ENCODE results near the gene FAM83F. TPM values are rescaled to one million over a fixed set of nuclear protein-coding genes. Genes with fewer than 3 reads are reported as not detected.

FAM83F gene
- total and polyA plus RNA-seq, 4 donors: 0.39 to 1.5 (median 1.2) TPM

GRCh38 chr22:40019100-40019499 lies 24.3 kb downstream of the FAM83F start:
- H3K9me3 ChIP-seq (ENCODE audit: control insufficient read depth in 4 of 4, low read length in 3 of 4): no peaks in the 10 kb centered on the region
- WGBS: 90% methylated on average over 9 of the region's 9 CpGs
- H3K36me3 ChIP-seq (ENCODE audit: control insufficient read depth in 4 of 4, insufficient read depth in 3 of 4, low read depth in 1 of 4, low read length in 3 of 4): no peaks in the 10 kb centered on the region
- H3K27me3 ChIP-seq (ENCODE audit: control insufficient read depth in 4 of 4, insufficient read depth in 4 of 4, low read length in 3 of 4): no peaks in the 10 kb centered on the region
- H3K27ac ChIP-seq (ENCODE audit: low read depth in 1 of 2, low read length in 2 of 2): no peak overlapping the region
- H3K9ac ChIP-seq (ENCODE audit: low read depth in 1 of 2, low read length in 2 of 2): no peak overlapping the region
- TF ChIP-seq, protein P1, sequence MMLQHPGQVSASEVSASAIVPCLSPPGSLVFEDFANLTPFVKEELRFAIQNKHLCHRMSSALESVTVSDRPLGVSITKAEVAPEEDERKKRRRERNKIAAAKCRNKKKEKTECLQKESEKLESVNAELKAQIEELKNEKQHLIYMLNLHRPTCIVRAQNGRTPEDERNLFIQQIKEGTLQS (IDR thresholded peaks at IDR 0.05): no peak
- no peak for TF ChIP-seq HNF4G (IDR thresholded peaks at IDR 0.05)
- TF ChIP-seq, protein P2, sequence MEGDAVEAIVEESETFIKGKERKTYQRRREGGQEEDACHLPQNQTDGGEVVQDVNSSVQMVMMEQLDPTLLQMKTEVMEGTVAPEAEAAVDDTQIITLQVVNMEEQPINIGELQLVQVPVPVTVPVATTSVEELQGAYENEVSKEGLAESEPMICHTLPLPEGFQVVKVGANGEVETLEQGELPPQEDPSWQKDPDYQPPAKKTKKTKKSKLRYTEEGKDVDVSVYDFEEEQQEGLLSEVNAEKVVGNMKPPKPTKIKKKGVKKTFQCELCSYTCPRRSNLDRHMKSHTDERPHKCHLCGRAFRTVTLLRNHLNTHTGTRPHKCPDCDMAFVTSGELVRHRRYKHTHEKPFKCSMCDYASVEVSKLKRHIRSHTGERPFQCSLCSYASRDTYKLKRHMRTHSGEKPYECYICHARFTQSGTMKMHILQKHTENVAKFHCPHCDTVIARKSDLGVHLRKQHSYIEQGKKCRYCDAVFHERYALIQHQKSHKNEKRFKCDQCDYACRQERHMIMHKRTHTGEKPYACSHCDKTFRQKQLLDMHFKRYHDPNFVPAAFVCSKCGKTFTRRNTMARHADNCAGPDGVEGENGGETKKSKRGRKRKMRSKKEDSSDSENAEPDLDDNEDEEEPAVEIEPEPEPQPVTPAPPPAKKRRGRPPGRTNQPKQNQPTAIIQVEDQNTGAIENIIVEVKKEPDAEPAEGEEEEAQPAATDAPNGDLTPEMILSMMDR (IDR thresholded peaks at IDR 0.05; ENCODE audit: low read depth, low read length, missing input control): no peak
- TF ChIP-seq YY1 (IDR thresholded peaks at IDR 0.05): no peak
- TF ChIP-seq, protein P3, sequence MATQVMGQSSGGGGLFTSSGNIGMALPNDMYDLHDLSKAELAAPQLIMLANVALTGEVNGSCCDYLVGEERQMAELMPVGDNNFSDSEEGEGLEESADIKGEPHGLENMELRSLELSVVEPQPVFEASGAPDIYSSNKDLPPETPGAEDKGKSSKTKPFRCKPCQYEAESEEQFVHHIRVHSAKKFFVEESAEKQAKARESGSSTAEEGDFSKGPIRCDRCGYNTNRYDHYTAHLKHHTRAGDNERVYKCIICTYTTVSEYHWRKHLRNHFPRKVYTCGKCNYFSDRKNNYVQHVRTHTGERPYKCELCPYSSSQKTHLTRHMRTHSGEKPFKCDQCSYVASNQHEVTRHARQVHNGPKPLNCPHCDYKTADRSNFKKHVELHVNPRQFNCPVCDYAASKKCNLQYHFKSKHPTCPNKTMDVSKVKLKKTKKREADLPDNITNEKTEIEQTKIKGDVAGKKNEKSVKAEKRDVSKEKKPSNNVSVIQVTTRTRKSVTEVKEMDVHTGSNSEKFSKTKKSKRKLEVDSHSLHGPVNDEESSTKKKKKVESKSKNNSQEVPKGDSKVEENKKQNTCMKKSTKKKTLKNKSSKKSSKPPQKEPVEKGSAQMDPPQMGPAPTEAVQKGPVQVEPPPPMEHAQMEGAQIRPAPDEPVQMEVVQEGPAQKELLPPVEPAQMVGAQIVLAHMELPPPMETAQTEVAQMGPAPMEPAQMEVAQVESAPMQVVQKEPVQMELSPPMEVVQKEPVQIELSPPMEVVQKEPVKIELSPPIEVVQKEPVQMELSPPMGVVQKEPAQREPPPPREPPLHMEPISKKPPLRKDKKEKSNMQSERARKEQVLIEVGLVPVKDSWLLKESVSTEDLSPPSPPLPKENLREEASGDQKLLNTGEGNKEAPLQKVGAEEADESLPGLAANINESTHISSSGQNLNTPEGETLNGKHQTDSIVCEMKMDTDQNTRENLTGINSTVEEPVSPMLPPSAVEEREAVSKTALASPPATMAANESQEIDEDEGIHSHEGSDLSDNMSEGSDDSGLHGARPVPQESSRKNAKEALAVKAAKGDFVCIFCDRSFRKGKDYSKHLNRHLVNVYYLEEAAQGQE (IDR thresholded peaks at IDR 0.05): no peak
- no peak for TF ChIP-seq EGR1 (IDR thresholded peaks at IDR 0.05; ENCODE audit: low read depth in 2 of 2)
- no peak for TF ChIP-seq HNF4A (conservative IDR thresholded peaks at IDR 0.05)
- TF ChIP-seq SP1 (IDR thresholded peaks at IDR 0.05): no peak
- H3K4me3 ChIP-seq (ENCODE audit: low read depth in 1 of 3, low read length in 3 of 3): no peak overlapping the region
- peaks cover 0 to 4% (median 0%) of the 10 kb centered on the region in 4 donors for H3K4me1 ChIP-seq (ENCODE audit: control insufficient read depth in 4 of 4, insufficient read depth in 4 of 4, low read length in 3 of 4)
- DNase-seq (ENCODE audit: low spot score): no peak

DNA sequence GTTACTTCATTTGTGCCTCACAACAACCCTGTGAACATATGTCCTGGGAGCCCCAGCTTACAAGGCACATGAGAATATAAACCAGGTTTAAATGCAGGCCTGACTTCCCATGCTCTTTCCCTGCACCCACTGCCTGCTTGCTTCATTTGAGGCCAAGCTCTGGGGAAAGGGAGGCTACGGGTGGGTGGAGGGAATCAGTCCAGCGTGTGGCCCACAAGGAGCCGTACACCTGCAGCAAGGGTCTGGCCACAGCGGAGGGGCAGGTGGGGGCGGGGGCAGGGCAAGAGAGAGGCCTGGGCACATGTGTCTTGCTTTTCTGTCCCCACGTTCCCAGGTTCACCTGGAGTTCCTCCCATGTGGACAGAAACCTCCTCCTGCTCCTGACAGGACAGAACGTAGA lies 26.2 kb downstream of the FAM83F start:
- no peak overlapping the region for H3K27ac ChIP-seq (ENCODE audit: low read depth in 1 of 2, low read length in 2 of 2)
- DNase-seq (ENCODE audit: low spot score): no peak
- WGBS: 91% methylated on average over 7 of the region's 7 CpGs
- TF ChIP-seq JUND (IDR thresholded peaks at IDR 0.05) (no peak), SP1 (IDR thresholded peaks at IDR 0.05) (no peak)
- H3K27me3 ChIP-seq (ENCODE audit: control insufficient read depth in 4 of 4, insufficient read depth in 4 of 4, low read length in 3 of 4): no peaks in the 10 kb centered on the region
- no peaks in the 10 kb centered on the region for H3K9me3 ChIP-seq (ENCODE audit: control insufficient read depth in 4 of 4, low read length in 3 of 4)
- H3K4me1 ChIP-seq (ENCODE audit: control insufficient read depth in 4 of 4, insufficient read depth in 4 of 4, low read length in 3 of 4): no peaks in the 10 kb centered on the region
- no peak overlapping the region for H3K9ac ChIP-seq (ENCODE audit: low read depth in 1 of 2, low read length in 2 of 2)
- H3K36me3 ChIP-seq (ENCODE audit: control insufficient read depth in 4 of 4, insufficient read depth in 3 of 4, low read depth in 1 of 4, low read length in 3 of 4): no peaks in the 10 kb centered on the region
- H3K4me3 ChIP-seq (ENCODE audit: low read depth in 1 of 3, low read length in 3 of 3): no peak overlapping the region

DNA sequence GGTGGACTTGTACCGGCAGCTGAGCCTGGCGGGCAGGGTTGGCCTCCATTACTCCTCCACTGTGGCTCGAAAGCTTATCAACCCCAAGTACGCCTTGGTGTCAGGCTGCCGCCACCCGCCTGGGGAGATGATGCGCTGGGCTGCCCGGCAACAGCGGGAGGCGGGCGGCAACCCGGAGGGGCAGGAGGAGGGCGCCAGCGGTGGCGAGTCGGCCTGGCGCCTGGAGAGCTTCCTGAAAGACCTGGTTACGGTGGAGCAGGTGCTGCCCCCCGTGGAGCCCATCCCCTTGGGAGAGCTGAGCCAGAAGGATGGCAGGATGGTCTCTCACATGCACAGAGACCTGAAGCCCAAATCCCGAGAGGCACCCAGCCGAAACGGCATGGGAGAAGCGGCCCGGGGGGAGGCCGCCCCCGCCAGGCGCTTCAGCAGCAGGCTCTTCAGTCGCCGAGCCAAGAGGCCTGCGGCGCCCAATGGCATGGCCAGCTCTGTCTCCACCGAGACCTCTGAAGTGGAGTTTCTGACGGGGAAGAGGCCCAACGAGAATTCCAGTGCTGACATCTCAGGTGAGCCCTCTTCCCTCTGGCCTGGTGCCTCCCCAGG lies 26.7 kb downstream of the FAM83F start:
- H3K27ac ChIP-seq (ENCODE audit: low read depth in 1 of 2, low read length in 2 of 2): no peak overlapping the region
- no peaks in the 10 kb centered on the region for H3K4me1 ChIP-seq (ENCODE audit: control insufficient read depth in 4 of 4, insufficient read depth in 4 of 4, low read length in 3 of 4)
- H3K9ac ChIP-seq (ENCODE audit: low read depth in 1 of 2, low read length in 2 of 2): no peak overlapping the region
- no peak for DNase-seq (ENCODE audit: low spot score)
- no peaks in the 10 kb centered on the region for H3K27me3 ChIP-seq (ENCODE audit: control insufficient read depth in 4 of 4, insufficient read depth in 4 of 4, low read length in 3 of 4)
- no peaks in the 10 kb centered on the region for H3K9me3 ChIP-seq (ENCODE audit: control insufficient read depth in 4 of 4, low read length in 3 of 4)
- WGBS: 93% methylated on average over 34 of the region's 34 CpGs
- H3K4me3 ChIP-seq (ENCODE audit: low read depth in 1 of 3, low read length in 3 of 3): no peak overlapping the region
- no peaks in the 10 kb centered on the region for H3K36me3 ChIP-seq (ENCODE audit: control insufficient read depth in 4 of 4, insufficient read depth in 3 of 4, low read depth in 1 of 4, low read length in 3 of 4)
- TF ChIP-seq TAF1 (conservative IDR thresholded peaks at IDR 0.05) (no peak), ZBTB33 (IDR thresholded peaks at IDR 0.05) (no peak), HNF4G (IDR thresholded peaks at IDR 0.05) (no peak), JUND (IDR thresholded peaks at IDR 0.05) (no peak), HNF4A (conservative IDR thresholded peaks at IDR 0.05) (no peak), GABPA (IDR thresholded peaks at IDR 0.05 in 1 of 2, conservative IDR thresholded peaks at IDR 0.05 in 1 of 2) (no peak), RXRA (IDR thresholded peaks at IDR 0.05) (no peak), EGR1 (IDR thresholded peaks at IDR 0.05; ENCODE audit: low read depth in 2 of 2) (no peak), RAD21 (IDR thresholded peaks at IDR 0.05) (no peak), NR2F2 (IDR thresholded peaks at IDR 0.05) (no peak), SP1 (IDR thresholded peaks at IDR 0.05) (no peak)
- TF ChIP-seq, protein P1 (IDR thresholded peaks at IDR 0.05): no peak
- TF ChIP-seq, protein P3 (IDR thresholded peaks at IDR 0.05): no peak
